ENCODE results near the gene SH2D6. TPM values are rescaled to one million over a fixed set of nuclear protein-coding genes. Genes with fewer than 3 reads are reported as not detected.

The SH2D6 gene
- polyA plus RNA-seq, 1 donor from 2014 or later = not detected

- peak overlapping the region; percentile 79 for H3K9ac ChIP-seq (ENCODE audit: low read length)
Observed at GRCh38 chr2:85429213-85429923, 10.9 kb downstream of the SH2D6 start.

DNA sequence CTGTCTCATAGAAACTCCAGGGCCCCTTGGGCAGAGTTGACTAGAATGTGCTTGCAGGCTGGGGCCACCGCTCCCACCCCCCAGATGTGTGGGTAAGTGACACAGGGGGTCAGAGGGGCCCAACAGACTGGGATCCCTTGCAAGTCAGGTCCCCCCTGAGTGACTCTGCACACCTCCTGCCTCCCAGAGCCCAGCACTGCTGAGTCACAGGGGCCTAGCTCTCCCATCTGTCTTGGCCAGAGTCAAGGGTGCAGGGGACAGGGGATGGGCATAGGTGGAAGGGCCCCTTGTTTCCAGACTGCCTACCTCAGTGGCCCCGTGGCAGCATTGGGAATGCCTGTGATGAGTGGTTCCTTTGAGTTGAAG, 11.4 kb downstream of the SH2D6 start:
- no peaks in the 10 kb centered on the region for H3K27me3 ChIP-seq (ENCODE audit: insufficient read depth, low read depth, low read length)
- no peaks in the 10 kb centered on the region for H3F3A ChIP-seq (ENCODE audit: insufficient read depth, low read length, poor library complexity, severe bottlenecking)
- H4K20me1 ChIP-seq (ENCODE audit: insufficient read depth) = no peaks in the 10 kb centered on the region
- no peak overlapping the region for H2AFZ ChIP-seq (ENCODE audit: low read depth, low read length)
- H3K4me3 ChIP-seq (ENCODE audit: low read length) = no peak overlapping the region
- H3K9me2 ChIP-seq (ENCODE audit: insufficient read depth, low read length) = no peaks in the 10 kb centered on the region
- peak overlapping the region; percentile 79 for H3K9ac ChIP-seq (ENCODE audit: low read length)
- H3K9me3 ChIP-seq (ENCODE audit: low read length) = no peaks in the 10 kb centered on the region
- peak overlapping the region; percentile 0 for H3K4me2 ChIP-seq (ENCODE audit: low read length)
- no peaks in the 10 kb centered on the region for H3K79me2 ChIP-seq (replicated peaks; ENCODE audit: insufficient read depth, low read length)
- peak overlapping the region; percentile 99 for H3K27ac ChIP-seq (ENCODE audit: low read length)
- no peaks in the 10 kb centered on the region for H3K36me3 ChIP-seq (ENCODE audit: insufficient read depth, low read length)
- no peak for TF ChIP-seq CTCF (IDR thresholded peaks at IDR 0.05; ENCODE audit: poor library complexity, severe bottlenecking)
- TF ChIP-seq SMC3 (conservative IDR thresholded peaks at IDR 0.05; ENCODE audit: poor library complexity) = no peak
- no peak for TF ChIP-seq EZH2 (IDR thresholded peaks at IDR 0.05; ENCODE audit: borderline replicate concordance, insufficient read depth, low read length, poor library complexity, severe bottlenecking)
- no peak for TF ChIP-seq MXI1 (conservative IDR thresholded peaks at IDR 0.05; ENCODE audit: poor library complexity, severe bottlenecking)
- TF ChIP-seq POLR2AphosphoS5 (IDR thresholded peaks at IDR 0.05) = no peak

More at GRCh38 chr2:85429213-85429923, 10.9 kb downstream of the SH2D6 start:
- TF ChIP-seq EP300 (conservative IDR thresholded peaks at IDR 0.05; ENCODE audit: poor library complexity, severe bottlenecking) (no peak), CTCF (IDR thresholded peaks at IDR 0.05; ENCODE audit: poor library complexity, severe bottlenecking) (no peak), SMC3 (conservative IDR thresholded peaks at IDR 0.05; ENCODE audit: poor library complexity) (no peak), REST (IDR thresholded peaks at IDR 0.05; ENCODE audit: borderline replicate concordance) (no peak), EZH2 (IDR thresholded peaks at IDR 0.05; ENCODE audit: borderline replicate concordance, insufficient read depth, low read length, poor library complexity, severe bottlenecking) (no peak), RAD21 (conservative IDR thresholded peaks at IDR 0.05) (no peak), MXI1 (conservative IDR thresholded peaks at IDR 0.05; ENCODE audit: poor library complexity, severe bottlenecking) (no peak), TAF1 (IDR thresholded peaks at IDR 0.05; ENCODE audit: low read depth) (no peak), POLR2AphosphoS5 (IDR thresholded peaks at IDR 0.05) (no peak)
- H3K36me3 ChIP-seq (ENCODE audit: insufficient read depth, low read length) = no peaks in the 10 kb centered on the region
- no peaks in the 10 kb centered on the region for H3K27me3 ChIP-seq (ENCODE audit: insufficient read depth, low read depth, low read length)
- no peaks in the 10 kb centered on the region for H3F3A ChIP-seq (ENCODE audit: insufficient read depth, low read length, poor library complexity, severe bottlenecking)
- H3K27ac ChIP-seq (ENCODE audit: low read length) = peak overlapping the region; percentile 99
- no peaks in the 10 kb centered on the region for H3K79me2 ChIP-seq (replicated peaks; ENCODE audit: insufficient read depth, low read length)
- no peaks in the 10 kb centered on the region for H3K9me3 ChIP-seq (ENCODE audit: low read length)
- H3K9me2 ChIP-seq (ENCODE audit: insufficient read depth, low read length) = no peaks in the 10 kb centered on the region
- no peak overlapping the region for H2AFZ ChIP-seq (ENCODE audit: low read depth, low read length)
- no peak overlapping the region for H3K4me2 ChIP-seq (ENCODE audit: low read length)
- no peak overlapping the region for H3K4me3 ChIP-seq (ENCODE audit: low read length)
- H4K20me1 ChIP-seq (ENCODE audit: insufficient read depth) = no peaks in the 10 kb centered on the region
